ENCODE measurements around the gene CDSN.
"Not testable (repeated sequence)": the region's sequence is repeated elsewhere in the genome, so short reads cannot be mapped to it uniquely, and the experiment has no call there.

CDSN gene

GRCh38 chr6:31120151-31120915 lies at the start of gene CDSN:
Gene CDSN (minus strand): TSS chr6:31120446. CDS start chr6:31120419, 27 bp downstream.
- no peak for DNase-seq

DNA sequence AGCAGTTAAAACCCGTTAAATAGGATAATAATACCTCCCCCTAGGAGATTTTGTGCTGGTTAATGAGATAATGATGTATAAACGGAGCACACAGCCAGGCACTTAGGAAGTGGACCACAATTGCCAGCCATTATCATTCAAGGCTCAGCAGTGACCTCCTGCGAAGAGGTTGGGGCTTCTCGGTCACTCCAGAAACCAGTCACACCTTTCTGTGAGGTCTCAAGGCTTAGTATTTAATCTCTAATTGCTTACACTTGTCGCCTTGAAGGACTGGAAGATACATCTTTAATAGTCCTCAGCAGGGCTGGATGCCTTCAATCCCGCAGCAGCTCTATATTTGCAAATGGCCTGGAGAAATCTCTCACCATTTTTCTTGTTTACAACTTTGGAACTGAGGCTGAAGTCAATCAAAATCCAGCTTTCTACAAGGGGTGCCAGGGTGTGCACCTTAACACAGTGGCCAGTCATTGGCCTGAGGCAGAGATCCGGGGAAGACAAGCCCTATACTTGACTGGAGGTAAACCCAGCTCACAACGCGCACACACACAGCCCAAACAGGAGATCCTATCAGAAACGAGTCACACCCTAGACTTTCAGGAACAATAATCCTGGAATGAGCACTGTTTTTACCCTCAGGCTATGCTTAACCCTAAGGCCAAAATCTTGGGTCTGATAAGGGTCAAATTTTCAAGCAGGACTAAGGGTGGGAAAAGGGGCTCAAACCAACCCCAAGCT lies 49.0 kb upstream of the CDSN start:
- no peak for DNase-seq

- DNase-seq: no peak
These were observed 48.4 kb upstream of the CDSN start for GRCh38 chr6:31168606-31169005.

- no peak for DNase-seq
These were observed 45.7 kb upstream of the CDSN start for GRCh38 chr6:31165986-31166385.

DNA sequence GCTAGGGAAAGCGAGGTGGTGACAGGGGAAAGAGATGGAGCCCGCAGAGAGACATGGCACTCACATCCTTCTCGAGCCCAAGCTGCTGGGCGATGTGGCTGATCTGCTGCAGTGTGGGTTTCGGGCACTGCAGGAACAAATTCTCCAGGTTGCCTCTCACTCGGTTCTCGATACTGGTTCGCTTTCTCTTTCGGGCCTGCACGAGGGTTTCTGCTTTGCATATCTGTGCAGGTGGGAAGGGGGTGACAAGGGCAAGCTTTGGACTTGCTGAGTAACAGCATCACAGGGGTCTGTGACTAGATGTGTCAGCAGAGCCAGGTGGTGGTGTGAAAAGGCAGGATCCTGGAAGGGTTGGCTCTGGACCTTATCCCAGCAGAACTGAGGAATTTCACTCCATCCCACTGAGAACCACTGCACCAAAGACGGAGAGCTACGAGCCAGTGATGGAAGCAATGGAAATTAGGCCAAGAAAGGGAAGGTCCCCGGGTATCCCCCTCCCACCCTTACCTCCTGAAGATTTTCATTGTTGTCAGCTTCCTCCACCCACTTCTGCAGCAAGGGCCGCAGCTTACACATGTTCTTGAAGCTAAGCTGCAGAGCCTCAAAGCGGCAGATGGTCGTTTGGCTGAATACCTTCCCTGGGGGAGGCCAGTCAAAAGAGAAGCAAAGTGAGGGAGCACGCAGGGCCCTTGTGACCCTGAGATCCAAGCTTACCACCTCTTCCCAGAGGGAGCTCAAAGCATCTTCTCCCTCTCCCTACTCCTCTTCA lies 45.0 kb upstream of the CDSN start:
- DNase-seq: not testable (repeated sequence)

DNA sequence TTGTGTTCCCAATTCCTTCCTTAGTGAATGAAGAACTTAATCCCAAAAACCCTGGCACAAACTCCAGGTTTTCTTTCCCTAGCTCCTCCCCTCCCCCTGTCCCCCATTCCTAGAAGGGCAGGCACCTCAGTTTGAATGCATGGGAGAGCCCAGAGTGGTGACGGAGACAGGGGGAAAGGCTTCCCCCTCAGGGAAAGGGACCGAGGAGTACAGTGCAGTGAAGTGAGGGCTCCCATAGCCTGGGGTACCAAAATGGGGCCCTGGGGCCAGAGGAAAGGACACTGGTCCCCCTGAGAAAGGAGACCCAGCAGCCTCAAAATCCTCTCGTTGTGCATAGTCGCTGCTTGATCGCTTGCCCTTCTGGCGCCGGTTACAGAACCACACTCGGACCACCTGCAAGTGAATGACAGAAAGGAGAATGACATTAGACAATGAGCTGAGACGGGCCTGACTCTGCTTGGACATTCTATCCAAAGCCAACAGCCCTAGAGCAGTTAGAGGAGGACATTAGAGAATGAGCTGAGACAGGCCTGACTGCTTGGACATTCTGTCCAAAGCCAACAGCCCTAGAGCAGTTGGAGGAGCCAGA lies 44.3 kb upstream of the CDSN start:
- not testable (repeated sequence) for DNase-seq

DNA sequence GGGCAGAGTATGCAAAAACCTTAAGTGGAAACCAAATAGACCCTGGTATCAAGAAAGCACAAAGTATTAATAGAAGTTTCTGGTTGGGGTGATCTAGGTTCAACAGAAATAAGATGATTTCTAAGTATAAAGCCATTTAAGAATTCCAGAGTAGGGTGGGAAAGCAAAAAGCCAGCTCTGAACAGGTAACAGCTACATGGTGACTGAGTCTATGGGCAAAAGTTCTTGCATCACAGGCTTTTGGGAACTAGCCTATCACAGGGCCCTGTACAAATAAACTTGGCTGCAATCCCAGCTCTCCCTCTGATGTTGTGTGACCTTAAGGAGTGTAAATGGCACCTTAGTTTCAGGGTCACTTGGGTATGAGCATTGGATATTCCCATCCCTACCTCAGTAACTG lies 43.7 kb upstream of the CDSN start:
- DNase-seq: no peak

DNA sequence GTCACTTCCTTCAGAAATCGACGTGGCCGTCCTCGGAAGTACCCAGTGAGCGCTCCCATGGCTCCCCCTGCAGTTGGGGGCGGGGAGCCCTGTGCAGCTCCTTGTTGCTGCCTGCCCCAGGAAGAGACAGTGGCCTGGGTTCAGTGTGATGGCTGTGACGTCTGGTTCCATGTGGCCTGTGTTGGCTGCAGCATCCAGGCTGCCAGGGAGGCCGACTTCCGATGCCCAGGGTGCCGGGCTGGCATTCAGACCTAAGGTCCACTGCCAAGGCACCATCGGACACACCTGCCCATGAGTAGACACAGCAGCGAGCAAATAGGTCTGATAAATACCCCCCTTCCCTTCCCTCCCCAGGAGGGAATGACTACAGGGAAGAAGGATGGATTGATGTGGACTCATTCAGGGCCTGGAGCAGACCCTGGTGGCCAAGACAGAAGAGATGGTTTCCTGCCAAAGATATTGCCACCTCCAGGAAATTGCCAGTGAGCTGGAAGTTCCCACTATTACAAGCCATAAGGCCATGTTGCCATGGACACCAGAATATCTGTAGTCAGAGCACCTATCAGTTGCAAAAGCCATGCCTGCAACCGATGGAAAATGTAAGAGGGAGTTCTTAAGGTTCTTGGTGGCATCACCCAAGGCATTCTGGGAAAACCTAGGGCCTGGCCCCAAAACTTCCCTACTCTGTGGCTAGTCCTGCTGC lies 42.4 kb upstream of the CDSN start:
- no peak for DNase-seq

GRCh38 chr6:31161216-31162126 lies 41.2 kb upstream of the CDSN start:
- no peak for DNase-seq

DNA sequence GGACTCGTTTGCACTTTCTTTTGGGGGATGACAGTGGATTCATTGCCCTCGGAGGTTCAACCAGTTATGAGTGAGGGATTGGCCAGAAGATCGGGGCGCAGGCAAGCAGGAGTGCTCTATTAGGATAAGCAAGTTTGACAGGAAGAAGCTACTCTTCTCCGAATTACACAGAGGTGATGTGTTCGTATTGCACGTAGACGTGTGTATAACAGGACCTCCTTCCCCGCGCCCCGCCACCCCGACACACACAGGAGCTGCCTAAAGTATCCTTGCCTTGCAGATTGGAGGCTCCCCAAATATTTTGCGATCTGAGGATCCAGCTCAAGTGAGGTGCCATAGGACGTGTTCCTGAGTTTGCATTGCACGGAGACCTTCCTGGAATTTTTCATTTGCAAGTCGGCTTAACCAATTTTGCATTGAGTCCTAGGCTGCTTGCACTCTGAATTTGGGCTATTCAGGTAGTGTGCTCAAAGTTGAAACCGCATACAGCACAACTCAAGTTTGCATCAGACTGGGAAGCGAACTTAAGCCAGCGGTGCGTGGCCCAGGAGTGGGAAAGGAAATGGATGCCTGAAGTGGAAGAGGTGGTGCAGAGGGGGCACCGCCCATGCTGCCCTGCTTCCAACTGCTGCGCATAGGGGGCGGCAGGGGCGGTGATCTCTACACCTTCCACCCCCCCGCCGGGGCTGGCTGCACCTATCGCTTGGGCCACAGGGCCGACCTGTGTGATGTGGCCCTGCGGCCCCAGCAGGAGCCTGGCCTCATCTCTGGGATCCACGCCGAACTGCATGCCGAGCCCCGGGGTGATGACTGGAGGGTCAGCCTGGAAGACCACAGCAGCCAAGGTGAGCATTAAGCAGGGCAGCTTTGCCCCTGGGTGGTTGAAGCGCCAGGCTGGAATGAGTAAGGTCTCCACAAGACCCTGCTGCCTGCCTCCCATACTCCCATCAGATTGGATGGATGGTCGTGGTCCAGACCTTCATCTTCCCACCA lies 38.9 kb upstream of the CDSN start:
- no peak for DNase-seq

- peak; percentile 97 for DNase-seq
These were observed 38.1 kb upstream of the CDSN start, which contains the start of gene TCF19 for GRCh38 chr6:31158140-31158862. Gene TCF19 (plus strand): TSS chr6:31158589. CDS start chr6:31159470, 881 bp downstream.

- DNase-seq: no peak
These were observed 37.4 kb upstream of the CDSN start, which contains the start of gene CCHCR1 for GRCh38 chr6:31157513-31158139. Gene CCHCR1 (minus strand): TSS chr6:31157802. CDS start chr6:31157600, 202 bp downstream.

GRCh38 chr6:31156641-31157040 lies 36.4 kb upstream of the CDSN start:
- no peak for DNase-seq

DNA sequence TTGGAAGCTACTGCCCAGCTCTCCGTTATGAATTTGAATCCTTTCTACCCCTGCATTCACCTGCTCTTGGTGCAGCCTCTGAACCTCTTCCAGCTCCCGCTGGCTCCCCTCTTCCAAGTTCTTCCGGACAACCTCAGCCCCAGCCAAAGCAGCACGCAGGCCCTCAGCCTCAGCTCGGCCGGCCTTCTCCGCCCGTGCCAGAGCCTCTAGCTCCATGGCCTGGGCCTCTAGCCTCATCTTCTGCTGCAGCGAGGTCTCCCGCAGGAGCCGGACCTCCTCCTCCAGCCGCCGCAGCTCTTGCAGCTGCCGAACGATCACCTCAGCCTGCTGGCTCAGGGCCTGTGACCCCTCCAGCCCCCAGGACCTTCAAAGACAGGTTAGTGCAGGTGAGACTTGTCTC lies 34.2 kb upstream of the CDSN start:
- DNase-seq: no peak

DNA sequence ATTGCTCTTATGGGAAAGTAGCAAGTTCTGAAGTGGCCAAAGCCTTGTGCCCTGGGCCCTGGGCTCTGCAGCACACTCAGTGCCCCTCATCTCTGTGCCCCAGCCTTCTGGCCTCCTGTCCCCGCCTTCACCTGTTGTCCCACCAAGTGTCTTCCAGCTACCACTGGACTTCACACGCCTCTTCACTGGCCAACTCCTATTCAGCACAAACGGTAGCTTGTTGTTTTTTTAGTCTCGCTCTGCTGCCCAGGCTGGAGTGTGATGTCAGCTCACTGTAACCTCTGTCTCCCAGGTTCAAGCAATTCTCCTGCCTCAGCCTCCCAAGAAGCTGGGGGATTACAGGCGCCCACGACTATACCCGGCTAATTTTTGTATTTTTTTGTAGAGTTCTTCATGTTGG lies 32.5 kb upstream of the CDSN start:
- DNase-seq: no peak

- no peak for DNase-seq
These were observed 29.7 kb upstream of the CDSN start for GRCh38 chr6:31149827-31150447.

DNA sequence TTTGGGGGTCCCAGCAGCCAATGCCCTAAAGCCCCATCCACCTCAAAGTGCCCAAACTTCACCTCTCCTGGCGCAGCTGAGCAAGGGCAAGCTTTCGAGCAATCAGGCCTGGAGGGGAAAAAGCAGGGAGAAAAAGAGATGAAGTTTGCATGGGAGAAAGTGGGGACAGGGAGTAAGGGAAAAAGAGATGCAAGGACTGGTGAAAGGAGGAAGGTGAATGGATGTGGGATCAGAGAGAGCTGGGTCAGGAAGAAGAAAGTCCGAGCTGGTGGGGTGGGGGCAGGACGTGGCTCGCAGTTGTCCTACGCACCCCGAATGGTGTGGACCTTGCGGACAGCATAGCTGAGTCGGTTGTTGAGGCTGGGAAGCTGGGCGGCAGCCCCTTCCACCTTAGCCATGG lies 25.1 kb upstream of the CDSN start:
- DNase-seq: no peak

DNA sequence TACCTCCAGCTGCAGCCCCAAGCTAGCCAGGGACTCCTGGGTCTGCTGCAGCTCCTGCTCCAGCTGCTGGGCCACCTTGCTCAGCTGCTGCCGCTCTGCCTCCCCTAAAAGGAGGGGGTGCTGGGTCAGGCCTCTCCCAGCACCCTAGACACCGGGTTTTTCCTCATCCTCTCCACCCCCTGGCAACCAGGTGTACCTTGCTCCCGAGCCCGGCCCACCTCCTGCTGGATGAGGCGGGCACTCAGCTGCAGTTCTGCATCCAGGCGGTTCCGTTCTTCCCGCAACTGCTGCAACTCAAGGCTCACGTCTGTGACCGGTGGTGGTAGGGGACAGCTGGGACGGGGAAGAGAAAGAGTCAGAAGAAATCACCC lies 24.7 kb upstream of the CDSN start:
- no peak for DNase-seq
